ENCODE results near the gene ESAM.

ESAM gene

DNA sequence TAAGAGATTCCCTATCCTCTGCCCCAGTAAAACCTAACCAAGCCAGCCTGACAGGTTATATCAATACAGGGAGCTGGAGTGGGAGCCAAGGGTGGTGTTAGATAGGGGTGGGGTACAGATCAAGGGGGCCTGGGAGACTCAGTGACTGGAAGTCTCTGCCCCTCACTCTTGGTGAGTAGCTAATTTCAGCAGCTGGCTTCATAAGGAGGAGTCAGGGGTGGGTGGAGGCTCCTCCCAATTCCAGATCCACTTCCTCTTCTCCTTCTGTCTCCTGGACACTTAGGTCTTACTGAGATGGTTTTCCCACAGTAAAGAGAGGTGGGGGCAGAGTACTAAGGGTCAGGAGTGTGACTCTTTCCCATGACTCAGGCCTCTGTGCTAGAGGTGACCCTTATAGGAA is 8.9 kb downstream of the ESAM start:
- TF ChIP-seq, protein P1, sequence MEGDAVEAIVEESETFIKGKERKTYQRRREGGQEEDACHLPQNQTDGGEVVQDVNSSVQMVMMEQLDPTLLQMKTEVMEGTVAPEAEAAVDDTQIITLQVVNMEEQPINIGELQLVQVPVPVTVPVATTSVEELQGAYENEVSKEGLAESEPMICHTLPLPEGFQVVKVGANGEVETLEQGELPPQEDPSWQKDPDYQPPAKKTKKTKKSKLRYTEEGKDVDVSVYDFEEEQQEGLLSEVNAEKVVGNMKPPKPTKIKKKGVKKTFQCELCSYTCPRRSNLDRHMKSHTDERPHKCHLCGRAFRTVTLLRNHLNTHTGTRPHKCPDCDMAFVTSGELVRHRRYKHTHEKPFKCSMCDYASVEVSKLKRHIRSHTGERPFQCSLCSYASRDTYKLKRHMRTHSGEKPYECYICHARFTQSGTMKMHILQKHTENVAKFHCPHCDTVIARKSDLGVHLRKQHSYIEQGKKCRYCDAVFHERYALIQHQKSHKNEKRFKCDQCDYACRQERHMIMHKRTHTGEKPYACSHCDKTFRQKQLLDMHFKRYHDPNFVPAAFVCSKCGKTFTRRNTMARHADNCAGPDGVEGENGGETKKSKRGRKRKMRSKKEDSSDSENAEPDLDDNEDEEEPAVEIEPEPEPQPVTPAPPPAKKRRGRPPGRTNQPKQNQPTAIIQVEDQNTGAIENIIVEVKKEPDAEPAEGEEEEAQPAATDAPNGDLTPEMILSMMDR (IDR thresholded peaks at IDR 0.05), result no peak

DNA sequence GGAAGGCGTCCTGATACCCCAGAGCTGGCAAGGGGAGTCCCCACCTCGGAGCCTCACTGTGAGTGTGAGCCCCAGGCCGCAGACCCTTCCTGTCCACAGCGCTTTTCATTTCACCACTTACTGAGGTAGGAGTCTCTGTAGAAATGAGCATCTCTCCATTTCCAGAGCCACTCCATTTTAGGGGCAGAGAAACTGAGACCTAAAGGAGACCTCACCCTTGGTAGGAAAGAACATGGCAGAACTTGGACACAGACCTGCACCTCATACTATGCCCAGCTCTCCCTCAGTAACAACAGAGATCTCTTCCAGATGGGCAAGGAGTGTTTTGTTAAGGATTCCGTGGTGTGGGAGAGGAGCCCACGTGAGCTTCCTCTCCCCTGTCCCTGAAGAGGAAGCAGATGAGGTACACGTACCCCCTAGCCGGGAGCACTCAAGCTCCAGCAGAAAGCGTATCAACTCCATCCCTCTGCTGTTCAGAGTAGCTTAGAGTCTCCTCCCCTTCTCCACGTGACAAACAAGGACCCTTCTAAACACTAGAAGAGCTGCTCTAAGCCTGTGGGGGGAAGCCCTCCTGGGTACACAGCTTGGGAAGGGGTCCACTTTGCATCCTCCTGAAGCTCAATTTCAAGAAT is 9.5 kb downstream of the ESAM start:
- TF ChIP-seq, protein P1 (IDR thresholded peaks at IDR 0.05), result no peak

DNA sequence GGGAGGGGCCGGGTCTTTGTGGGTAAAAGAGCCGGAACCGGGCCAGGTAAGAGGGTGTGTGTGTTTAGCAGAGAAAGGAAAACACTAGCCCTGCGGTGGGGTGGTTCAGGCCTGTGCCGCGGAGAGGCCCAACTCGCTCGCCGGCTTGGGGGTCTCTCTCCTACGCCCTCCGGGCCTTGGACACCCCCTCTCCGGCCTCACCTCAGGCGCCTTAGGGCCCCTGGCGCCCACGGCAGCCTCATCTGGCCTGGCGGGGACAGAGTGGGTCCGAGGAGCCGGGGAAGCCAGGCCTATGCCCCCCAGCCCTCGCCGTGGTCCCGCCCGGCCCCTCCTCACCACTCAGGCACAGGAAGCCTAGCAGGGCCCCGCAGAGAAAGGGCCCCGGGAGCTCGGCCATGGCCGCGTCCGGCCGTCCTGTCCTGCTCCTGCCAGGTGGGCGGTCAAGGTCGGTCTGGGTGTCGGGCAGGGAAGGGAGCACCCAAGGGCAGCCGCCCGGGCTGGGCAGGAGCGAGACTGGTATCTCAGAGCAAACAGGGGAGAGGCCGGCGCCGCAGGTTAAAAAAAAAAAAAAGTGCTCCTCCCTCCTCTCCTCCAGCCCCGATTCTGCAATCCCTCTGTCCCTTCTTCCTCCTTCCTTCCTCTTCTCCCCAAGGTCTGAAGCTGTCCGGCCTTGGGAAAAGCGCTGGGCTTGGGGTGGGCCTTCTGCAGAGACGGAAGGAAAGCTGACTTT is 10.2 kb downstream of the ESAM start, which contains the start of gene VSIG2:
Gene VSIG2 (minus strand): TSS at position 515 of the 730 bp plus-strand sequence. CDS start 118 bp downstream, at position 397.
- TF ChIP-seq, protein P1 (IDR thresholded peaks at IDR 0.05), result no peak

DNA sequence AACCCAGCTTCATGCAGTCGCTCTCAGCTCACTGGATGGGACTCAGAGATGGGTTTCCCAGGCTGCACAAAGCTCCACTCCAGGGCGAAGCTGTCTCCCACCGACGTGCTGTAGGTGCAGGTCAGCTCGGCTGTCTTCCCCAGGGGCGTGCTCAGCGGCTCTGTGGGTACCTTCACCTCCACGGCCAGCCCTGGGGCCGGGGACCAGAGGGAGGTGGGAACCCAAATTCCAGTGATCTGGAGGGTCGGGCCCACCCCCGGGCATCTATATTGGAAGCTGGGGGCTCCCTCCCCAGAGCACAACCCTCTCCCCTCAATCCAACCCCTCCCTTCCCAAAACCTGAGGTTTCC is 10.7 kb downstream of the ESAM start:
- TF ChIP-seq, protein P1 (IDR thresholded peaks at IDR 0.05), result no peak

DNA sequence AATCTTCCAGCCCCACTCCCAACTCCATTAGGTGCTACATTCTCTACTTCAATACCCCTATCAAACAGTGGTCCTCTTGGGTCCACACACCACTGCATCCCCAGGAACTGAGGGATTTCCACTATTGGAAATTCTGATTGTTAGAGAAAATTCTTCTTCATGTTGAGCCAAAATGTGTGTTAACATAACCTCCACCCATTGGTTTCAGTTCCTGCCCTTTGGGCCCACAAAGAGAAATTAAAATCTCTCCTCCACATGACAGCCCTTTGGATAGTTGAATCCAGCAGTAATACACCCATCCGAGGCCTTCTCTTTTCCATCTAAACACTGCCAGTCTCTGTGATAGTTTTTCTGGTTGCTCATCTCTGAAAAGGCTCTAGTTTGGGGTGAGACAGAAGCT is 12.2 kb downstream of the ESAM start:
- TF ChIP-seq, protein P1 (IDR thresholded peaks at IDR 0.05), result no peak

DNA sequence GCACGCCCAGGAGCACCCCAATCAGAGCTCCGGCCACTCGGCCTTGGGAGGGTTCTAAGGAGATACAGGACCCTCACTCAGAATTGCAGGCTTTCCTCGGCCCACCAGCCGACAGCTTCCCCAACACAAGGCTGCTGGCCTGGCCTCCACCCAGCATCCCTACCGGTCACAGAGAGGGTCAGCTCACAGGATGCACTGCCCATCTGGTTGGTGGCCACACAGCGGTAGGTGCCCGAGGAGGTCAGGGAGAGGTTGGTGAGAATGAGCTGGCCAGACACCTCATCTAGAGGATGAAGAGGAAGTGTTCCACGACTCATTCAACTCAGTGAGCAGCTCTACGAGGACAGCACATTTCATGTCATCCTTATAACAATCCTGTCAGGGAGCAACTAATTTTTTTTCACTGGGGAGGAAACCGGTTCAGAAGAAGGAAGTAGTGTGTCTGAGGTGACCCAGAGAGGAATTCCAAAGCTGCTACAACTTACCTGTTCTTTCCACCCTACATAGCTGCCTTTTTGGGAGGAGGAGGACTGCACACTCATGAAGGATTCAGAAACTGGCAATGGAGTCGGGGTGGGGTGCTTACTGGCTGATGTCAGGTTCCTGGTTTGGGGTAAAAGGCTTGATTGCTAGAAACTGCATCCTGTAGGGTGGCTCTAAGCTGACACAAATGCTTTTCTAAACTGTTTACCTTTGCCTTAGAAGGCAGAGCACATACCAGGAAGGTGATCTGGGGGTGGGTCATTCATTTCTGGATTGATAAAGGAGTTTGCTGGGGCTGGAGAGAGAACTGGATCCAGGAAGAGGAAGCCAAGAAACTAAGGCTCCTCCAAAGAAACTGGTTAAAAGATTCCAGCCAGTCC is 13.4 kb downstream of the ESAM start:
- TF ChIP-seq, protein P1 (IDR thresholded peaks at IDR 0.05), result no peak

DNA sequence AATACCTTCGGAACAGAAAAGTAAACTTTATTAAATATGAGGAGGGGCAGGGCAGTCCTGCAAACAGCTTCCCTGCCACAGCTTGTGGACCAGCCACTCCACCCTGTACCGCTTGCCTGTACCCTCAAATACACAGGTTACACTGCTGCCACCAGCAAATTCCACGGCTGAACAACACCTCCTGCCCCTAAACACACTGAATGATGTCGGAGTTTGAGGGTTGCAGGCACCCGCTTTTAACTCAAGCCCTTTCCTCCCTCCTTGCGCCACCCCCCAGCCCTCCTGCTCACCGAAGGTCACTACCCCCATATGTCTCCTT is 14.0 kb downstream of the ESAM start:
- TF ChIP-seq, protein P1 (IDR thresholded peaks at IDR 0.05), result no peak

All from LNCAP (cell line).